Stimulated activated CD8-positive, alpha-beta memory T cell treated with anti-CD3 and anti-CD28 coated beads, Interleukin-12 subunit alpha, Interleukin-12 subunit beta, amount 100 ng/mL, for 1 hour (primary cell): ENCODE measurements around the gene HM13.
"Not testable (repeated sequence)": the region's sequence is repeated elsewhere in the genome, so short reads cannot be mapped to it uniquely, and the experiment has no call there.

ENCODE experiments used
- DNase-seq: peaks from one replicate; pipeline ENCODE4 v3.0.0-alpha.2; 2020; ENCODE audit warnings: low read depth

The HM13 gene

DNA sequence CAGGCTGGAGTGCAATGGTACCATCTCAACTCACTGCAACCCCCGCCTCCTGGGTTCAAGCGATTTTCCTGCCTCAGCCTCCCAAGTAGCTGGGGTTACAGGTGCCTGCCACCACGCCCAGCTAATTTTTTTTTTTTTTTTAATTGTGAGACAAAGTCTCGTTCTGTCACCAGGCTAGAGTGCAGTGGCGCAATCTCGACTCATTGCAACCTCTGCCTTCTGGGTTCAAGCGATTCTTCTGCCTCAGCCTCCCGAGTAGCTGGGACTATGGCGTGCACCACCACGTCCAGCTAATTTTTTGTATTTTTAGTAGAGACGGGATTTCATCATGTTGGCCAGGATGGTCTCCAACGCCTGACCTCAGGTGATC is 98.0 kb downstream of the HM13 start:
- DNase-seq, result not testable (repeated sequence)

GRCh38 chr20:31615416-31615815 is 101.2 kb downstream of the HM13 start:
- DNase-seq, result no peak

DNA sequence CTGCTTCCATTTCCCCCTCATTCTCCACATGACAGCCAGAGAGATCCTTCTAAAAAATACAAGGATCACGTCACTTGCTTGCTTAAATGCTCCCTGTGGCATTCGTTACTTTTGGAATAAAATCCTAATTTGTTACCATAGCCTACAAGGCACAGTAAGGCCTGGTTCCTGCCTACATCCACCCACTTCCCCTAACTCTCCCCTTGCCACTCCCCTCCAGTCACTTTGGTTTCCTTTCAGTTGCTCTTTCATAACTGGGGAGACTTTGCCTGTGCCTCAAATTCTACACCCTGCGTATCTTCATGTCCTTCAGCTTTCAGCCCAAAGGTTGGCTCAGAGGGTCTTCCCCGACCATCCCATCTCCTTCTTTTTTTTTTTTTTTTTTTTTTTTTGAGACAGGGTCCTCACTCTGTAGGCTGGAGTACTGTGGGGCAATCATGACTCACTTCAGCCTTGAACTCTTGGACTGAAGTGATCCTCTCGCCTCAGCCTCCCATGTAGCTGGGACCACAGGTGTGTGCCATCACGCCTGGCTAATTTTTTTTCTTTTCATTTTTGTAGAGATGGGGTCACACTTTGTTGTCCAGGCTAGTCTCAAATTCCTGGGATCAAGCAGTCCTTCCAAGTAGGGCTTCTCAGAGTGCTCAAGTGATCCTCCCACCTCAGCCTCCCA is 103.3 kb downstream of the HM13 start:
- DNase-seq, result no peak
